Stimulated activated CD4-positive, alpha-beta T cell treated with anti-CD3 and anti-CD28 coated beads, Interleukin-12 subunit alpha, Interleukin-12 subunit beta, amount 100 ng/mL, for 24 hours (primary cell): Measurements from ENCODE around the gene RXRG.

ENCODE experiments used
- DNase-seq, 2 experiments: peaks; one replicate each; pipeline ENCODE4 v3.0.0-alpha.2; 2020; ENCODE audit warnings: low read depth in 2 of 2

The RXRG gene

DNA sequence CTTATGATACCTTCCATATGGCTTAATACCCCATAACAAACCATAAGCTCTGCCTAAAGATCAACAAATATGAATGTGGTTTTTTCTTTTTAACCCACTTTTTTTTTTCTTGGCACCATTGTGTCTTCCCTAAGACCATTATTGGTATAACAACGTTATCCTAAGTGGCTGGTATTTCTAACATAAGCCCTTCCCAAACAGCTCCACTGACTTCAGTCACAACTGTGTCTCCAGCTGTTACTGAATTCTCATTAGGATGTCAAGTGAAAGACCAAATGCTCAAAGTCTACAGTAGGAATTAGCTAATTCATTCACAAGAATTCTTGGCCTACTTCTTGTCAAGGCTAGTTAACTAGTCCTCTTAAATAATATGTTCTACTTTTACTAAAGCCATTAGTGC lies 4.2 kb upstream of the RXRG start:
- no peak for DNase-seq

DNA sequence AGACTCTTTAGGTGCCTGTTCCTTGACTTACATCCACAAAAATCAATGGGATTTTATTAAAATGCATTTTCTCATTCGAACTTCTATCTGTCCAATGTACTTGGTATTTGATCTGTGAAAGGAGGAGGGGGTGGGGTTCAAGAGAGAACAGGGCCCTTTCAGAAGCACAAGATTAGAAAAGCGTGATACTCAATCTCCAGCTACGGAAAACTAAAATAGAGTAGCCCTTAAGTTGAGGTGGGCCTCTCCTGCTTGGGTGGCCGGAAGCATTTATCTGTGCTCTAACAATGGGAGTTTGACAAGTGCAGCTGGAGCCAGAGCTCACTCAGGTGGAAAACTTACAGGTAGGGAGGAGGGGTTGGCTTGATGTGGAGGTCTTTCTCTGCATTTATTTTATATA lies 462 bp upstream of the RXRG start:
- DNase-seq: no peak

DNA sequence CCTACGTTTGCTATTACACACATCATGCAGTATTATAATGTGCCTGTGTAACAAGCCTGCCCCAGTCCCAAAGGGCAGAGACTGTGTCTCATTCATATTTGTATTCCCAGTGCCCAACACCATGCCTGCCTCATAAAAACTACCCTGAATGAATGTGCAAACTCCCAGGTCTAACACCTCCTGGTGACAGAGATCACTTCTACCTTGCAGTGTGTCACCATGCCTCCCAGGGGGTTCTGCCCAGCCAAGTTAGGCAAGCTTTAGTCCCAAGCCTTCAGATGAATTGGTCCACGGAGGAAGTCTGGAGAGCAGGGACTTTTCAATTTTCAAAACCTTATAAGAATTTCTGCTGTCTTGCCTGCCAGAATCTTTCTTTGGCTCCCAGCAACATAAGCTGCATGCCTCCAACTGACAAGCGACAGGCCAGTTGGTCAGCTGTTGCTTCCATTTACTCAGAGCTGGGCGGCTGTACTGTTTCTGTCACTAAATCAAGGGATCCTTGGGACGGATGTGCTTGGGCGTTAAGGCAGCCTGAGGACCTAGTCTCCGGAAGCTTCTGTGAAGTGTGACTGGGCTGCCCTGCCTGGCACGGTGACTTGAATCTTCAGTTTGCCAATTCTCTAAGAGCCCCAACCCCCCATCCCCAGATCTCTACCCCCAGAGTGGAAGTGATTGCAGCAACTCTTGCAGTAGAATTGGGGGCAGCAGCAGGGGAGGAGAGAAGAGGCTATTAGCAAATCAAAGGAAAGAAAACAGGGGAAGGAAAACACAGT lies 1.2 kb downstream of the RXRG start:
- DNase-seq: no peak

DNA sequence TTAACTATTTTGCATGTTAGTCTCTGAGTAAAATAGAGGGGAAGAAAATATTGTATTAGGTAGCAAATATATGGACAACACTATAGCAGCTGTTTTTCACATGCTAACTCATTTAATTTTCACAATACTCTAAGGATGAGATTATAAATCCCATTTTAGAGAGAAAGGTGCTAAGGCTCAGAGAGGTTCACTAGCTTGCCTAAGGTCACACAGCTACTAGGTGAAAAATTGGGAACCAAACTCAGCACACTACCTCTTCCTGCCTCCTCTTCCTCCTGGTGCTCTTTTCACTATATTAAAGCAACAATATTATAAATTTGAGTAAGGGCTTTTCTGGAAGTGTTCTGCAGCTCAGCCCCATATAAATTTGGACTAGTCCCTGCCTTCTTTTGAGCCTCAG lies 2.3 kb downstream of the RXRG start:
- DNase-seq: no peak

DNA sequence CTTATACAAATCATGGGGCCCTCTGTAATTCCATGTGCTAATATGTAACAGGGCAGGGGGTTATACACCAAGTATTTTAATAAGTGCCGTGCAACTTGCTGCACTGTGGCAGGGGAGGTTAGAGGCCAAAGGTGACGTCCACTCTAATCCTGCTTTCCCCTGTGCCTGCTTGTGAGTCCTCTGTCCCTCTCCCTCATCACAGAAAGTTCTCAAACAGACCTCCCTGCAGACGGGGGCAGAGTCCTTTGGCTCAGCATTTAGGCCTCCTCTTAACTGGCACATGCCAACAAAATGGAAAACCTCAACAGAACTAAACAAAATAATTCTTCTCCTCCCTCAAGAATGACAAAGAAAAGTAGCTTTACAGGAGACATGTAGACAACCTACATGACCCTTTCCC lies 2.9 kb downstream of the RXRG start:
- DNase-seq: no peak

DNA sequence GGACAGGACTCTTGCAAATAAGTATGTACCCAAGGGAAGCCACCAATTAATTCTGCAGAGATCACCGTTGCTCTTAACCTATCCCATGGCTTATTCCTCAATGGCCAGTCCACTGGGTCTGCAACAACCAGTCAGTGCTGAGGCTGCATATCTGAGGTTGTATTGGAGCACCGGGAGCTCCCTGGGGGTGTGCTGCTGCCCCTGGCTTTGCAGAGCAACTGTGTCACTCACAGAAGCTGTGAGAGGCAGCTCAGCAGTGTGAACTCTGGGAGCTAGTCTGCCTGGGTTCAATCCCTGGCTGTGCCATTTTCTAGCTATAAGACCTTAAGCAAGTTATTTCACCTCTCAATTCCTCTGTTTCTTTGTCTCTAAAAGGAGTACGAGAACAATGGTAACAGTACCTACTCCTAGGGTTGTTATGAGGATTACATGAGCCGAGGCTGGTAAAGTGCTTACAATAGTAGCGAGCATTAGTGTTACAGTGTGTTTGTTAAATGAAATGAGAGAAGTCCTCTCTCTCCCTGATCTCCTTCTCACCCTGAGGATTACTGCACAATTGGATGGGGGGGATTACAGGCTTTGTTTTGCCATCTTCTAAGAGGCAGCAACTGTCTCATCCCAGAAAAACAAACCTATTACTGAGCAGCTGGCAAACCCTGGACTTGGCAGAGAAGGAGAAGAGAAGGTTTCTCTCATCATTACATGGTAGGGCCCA lies 3.6 kb downstream of the RXRG start:
- DNase-seq: no peak

DNA sequence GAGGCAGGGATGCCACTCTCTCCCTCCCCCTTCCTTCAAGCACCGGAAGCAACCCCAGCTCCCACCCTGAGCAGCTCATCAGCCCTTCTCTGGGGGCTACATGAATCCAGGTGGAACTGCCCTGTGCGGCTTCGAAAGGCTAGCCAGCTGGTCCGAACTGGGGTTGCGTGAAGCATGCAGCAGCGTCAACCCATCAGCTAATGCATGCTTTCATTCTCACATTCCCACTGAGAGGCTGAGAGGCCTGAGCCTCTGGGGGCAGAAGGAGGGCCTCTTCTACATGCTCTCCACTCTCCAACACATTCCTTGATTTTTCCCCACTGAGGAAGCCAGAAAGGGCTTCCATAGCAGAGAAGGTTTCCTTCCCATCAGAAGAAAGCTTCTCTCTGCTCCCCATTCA lies 5.6 kb downstream of the RXRG start:
- DNase-seq: no peak

DNA sequence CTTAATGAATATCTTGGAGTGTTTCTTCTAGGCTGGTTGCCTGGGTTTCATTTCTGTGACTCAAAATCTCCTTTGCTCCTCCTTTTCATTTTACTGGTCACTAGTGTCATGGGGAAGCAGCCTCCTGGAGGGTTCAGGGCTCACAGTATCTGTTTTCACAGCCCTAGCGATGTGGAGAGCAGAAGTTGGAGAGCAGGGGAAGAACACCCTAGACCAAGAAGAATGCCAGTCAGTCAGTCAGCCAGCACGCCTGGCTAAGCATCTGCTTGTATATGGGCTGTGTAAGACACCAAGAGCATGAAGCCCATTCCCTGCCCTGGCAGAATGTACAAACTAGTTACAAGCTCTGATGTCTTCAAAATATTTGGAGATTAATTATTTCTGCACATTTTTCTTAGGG lies 7.9 kb downstream of the RXRG start:
- DNase-seq: no peak

DNA sequence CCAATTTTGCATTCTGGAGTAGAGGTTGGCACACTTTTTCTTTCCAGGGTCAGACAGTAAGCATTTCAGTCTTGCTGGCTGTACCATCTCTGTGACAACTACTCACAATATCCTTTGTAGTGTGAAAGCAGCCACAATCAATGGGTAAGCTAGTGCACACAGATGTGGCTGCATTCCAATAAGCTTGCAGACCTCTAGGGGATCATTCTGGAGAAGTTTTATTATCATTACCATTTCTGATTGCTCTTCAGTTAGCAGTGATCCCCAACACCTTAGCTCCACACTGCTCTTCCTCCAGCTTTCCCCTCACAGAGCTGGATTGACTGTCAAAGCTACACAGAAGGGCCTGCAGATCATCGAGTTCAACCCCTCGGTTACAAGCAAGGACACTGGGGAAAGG lies 9.1 kb downstream of the RXRG start:
- DNase-seq: no peak

DNA sequence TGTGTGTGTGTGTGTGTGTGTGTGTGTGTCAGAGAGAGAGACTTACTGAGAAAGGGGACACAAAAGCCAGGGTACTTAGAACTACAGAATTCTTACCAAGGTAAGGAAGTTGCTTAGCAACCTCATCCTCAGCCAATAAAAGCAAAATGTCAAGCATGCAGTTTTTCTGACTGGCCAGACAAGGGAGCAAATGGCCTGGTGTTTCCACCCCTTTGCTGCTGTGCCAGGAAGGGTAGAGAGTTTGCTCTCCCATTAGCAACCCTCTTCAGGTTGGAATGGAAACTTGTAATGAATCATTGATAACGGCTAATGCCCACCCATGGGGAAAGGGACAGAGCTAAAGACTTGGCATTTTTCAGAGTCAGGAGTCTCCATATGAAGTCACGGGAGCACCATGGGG lies 10.6 kb downstream of the RXRG start:
- DNase-seq: no peak

DNA sequence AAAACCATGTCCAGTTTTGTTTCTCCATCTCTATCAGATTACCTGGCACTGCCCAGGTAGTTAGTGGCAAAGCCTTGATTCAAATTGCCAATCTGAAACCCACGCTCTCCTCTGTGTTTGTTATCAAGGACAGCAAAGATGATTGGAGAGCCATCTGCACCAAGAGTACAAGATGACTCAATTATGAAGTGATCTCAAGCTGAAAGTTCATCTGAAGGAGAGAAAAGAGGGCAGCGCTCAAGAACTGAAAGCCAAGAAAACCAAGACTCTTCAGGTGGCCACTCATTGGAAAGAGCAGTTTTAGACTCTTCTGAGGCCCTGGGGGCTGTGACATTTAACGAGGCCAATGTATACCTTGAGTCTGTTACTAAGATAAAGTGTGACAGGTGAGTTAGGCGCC lies 13.8 kb downstream of the RXRG start:
- no peak for DNase-seq

DNA sequence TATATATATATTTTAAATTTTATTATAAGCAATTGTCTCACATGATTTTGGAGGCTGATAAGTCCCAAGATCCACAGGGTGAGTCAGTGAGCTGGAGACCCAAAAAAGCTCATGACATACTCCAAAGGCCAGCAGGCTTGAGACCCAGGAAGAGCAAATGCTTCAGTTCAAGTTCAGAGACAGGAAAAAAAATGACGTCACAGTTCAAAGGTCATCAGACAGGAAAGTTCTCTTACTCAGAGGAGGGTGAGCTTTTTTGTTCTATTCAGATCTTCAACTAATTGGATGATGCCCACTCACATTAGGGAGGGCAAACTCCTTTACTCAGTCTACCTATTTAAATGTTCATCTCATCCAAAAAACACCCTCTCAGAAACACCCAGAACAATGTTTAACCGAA lies 18.2 kb downstream of the RXRG start:
- no peak for DNase-seq

DNA sequence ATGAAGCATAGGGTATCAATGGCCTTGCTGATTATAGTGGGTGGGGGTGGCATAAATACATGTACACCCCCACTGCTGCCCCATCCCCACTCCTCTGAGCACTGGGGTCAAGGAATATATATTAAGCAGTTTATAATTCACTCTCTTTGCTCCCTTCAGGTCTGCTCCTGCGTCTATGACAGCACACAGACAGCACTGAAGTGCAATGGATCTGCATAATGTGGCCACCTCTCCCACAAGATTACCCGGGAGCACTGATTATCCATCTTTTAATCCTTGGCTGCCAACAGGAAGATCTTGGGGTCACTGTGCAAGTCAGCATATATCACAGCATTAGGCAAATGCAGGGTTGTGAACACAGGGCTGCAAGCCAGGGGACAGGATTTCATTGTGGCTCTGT lies 19.3 kb downstream of the RXRG start:
- DNase-seq: no peak

DNA sequence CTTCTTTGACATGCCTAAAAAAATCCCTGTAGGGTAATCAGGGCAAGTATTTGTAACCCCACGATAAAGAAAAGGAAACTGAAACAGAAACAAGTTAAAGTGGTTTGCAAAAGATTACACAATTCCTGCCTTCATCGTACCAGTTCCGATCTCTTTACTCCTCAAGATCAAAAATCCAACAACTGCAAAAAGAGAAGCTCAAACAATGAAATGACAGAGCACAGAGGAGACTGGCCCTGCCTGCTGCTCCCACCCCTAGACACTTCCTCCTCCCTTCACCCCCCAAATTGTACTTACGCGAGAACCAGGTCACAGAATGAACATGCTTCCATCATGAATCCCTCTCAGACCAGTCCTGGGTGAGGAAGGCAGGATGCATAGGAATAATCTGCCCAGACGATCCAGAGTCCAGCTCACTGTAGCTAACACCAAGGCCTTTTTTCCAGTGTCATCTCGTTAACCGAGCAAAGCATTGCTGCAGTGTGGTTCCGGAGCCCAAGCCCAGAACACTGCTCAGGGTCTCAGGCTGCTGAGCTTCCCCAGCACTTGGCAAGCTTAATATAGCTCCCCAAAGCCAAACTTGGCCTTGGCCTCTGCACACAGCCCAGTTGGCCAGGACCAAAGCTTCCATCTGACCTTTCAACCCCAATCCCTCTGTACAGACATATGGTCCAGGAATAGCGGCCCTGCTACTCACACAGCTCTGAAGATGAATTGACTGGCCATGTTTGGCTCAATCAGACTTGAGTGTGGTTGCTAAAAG lies 20.3 kb downstream of the RXRG start:
- no peak for DNase-seq

DNA sequence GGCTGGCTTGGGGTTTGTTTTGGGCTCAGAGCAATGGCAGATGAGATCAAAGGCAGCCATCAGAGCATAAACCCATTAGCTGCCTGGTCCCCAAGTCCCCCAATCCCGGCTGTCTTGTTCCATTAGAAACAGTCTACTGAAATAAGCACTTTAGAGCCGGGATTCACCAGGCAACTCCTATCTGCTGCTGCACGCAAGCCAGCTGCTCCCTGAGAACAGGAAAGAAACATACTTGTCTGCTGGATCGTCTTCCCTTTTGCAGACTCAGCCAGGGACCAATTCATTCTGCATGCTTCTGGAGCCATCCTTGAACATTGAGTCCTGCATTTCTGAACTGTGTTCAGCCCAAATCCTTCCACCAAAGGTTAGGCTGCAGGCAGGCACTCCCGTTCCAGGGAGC lies 21.8 kb downstream of the RXRG start:
- DNase-seq: no peak

DNA sequence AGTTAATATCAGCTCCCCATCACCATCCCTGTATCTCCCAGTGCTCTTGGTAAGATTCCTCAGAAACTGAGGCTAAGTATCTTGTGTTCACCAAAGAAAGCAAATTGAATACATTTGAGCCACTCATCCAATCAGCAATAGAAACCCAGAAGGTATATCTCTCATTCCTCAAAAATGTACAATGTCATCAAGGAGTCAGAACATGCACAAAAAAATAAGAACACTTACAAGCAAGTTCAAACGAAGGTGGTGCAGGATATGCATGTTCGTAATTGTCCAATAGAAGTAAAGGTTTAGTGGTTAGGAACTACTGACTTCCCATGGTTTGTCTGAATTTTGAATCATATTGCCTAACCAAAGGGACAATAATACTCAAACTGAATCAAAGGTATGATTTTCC lies 24.3 kb downstream of the RXRG start:
- no peak for DNase-seq

DNA sequence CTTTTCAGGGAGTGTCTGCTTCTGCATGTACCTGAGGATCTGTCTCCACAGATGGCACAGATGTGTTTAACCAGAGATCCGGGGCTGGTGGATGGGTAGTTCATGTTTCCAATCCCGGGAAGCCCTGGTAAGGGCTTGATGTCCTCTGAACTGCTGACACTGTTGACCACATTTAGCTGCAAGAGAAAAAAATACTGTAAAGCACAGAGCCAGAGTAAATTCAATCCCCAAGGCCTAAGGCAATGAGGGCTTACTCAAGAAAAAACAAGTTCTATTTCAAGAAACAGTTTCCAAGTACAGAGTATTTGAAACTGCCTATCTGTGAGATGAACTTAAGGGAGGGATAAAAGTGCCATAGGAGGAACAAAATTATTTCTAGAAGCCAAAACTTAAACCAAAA lies 25.1 kb downstream of the RXRG start:
- DNase-seq: no peak

DNA sequence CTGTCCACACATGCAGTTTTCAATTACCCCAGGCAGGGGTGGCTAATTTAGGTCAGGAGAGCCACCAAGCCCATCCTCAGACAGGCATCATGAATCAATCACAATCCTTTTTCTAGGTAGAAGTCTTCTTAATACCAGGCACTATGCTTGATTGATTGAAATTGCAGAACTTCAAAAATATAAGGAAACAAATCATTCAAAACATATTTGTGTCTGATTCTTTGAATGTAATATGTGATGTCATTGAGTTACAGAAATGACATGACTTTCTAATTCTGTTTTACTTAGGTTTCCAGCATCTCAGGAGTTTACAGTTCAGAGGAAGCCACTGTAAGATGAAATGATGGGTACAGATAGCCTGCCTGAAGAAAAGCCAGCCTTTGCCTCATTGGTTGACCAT lies 26.7 kb downstream of the RXRG start:
- DNase-seq: no peak

DNA sequence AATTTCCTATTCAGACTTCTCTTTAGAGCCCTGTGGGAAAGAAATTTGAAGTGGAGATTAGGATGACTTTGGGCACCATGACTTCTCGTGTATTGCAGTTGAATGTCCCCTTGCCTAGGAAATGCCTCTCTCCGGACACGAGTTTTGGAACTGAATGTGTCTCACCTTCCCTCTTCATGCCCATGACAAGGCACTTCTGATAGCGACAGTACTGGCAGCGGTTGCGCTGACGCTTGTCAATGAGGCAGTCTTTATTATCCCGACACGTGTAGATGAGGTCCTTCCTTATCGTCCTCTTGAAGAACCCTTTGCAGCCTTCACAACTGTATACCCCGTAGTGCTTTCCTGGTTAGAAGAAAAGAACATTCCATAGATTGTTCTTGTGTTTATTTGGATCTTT lies 28.1 kb downstream of the RXRG start:
- DNase-seq: no peak

DNA sequence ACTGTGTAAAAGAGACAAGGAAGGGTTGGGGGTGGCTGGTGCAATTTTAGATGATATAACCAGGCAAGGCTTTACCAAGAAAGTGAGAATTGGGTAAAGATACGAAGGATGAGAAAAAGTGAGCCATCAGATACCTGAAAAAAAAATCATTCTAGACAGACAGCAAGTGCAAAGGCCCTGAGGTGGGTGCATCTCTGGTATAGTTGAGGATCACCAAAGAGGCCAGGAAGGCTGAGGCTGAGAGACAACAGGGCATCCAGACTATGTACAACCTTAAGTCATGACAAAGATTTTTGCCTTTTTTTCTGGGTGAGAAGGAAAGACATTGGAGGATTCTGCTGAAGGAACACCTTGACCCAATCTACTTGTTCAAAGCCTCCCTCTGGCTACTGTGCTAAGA lies 29.9 kb downstream of the RXRG start:
- DNase-seq: no peak

DNA sequence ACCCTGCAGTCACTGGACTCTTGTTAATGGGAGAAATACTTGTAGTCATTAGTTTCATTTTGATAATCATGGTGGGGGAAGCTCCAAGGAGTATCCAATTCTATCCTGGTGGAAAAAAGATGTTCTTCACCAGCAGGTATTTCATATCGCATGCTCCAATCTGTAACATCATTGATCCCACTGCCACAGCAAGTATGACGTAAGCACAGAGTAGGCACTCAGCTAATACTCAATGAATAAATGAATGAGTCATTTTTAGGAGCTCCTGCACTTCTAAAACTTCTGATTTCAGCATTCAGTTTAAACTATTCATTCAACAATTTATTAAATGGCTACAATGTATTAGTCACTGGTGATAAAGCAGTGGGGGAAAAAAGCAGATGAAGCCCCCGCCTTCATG lies 30.3 kb downstream of the RXRG start:
- no peak for DNase-seq

DNA sequence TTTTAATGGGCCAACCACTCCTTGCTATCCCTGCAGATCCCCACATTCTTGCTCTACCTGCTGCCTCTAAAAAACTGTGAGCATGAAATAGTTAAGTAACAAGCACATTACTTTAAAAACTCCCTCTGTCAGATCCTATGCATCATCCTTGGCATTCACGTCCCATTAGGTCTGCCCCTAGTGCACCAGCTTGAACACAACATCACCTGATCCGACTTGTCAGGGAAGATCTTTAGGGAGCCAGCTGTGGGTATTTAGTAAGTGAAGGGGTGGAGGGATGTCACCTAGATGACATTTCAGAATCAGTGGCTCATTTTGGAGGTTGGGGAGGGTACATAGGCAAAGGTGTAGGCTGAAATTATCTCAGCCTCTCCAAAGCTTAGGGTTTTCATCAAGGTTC lies 33.5 kb downstream of the RXRG start:
- DNase-seq: no peak
